NCI-H1930 (cell line): ENCODE data around the gene C19orf25.

Source experiments
- DNase-seq, 2 experiments: peaks; one replicate each; lab custom pipeline; 2025; lab: John Stamatoyannopoulos, UW

Gene C19orf25

DNA sequence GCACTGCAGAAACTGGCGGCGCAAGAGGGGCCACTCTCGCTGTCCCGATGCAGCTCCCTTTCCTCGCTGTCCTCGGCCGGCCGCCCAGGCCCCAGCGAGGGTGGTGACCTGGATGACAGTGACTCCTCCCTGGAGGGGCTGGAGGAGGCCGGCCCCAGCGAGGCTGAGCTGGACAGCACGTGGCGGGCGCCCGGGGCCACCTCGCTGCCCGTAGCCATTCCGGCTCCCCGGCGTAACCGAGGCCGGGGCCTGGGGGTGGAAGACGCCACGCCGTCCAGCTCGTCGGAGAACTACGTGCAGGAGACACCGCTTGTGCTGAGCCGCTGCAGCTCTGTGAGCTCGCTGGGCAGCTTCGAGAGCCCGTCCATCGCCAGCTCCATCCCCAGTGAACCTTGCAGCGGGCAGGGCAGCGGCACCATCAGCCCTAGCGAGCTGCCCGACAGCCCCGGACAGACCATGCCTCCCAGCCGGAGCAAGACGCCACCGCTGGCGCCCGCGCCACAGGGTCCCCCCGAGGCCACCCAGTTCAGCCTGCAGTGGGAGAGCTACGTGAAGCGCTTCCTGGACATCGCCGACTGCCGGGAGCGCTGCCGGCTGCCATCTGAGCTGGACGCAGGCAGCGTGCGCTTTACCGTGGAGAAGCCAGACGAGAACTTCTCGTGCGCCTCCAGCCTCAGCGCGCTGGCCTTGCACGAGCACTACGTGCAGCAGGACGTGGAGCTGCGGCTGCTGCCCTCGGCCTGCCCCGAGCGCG lies 12.4 kb downstream of the C19orf25 start:
- DNase-seq: no peak

DNA sequence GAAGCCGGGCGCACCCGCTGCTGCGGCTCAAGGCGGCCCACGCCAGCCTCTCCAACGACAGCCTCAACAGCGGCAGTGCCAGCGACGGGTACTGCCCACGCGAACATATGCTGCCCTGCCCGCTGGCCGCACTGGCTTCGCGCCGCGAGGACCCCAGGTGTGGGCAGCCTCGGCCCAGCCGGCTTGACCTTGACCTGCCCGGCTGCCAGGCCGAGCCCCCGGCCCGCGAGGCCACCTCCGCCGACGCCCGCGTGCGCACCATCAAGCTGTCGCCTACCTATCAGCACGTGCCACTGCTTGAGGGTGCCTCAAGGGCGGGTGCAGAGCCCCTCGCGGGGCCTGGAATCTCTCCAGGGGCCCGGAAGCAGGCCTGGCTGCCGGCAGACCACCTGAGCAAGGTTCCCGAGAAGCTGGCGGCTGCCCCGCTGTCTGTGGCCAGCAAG lies 13.0 kb downstream of the C19orf25 start:
- no peak for DNase-seq

DNA sequence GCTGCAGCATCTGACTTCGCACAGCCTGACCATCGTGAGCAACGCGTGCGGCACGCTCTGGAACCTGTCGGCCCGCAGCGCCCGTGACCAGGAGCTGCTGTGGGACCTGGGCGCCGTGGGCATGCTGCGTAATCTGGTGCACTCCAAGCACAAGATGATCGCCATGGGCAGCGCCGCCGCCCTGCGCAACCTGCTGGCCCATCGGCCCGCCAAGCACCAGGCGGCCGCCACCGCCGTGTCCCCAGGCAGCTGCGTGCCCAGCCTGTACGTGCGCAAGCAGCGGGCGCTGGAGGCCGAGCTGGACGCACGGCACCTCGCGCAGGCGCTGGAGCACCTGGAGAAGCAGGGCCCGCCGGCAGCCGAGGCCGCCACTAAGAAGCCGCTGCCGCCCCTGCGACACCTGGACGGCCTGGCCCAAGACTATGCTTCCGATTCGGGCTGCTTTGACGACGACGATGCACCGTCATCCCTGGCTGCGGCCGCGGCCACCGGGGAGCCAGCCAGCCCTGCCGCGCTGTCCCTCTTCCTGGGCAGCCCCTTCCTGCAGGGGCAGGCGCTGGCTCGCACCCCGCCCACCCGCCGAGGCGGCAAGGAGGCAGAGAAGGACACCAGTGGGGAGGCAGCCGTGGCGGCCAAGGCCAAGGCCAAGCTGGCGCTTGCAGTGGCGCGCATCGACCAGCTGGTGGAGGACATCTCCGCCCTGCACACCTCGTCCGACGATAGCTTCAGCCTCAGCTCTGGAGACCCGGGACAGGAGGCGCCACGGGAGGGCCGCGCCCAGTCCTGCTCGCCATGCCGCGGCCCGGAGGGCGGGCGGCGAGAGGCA lies 13.6 kb downstream of the C19orf25 start:
- no peak for DNase-seq

DNA sequence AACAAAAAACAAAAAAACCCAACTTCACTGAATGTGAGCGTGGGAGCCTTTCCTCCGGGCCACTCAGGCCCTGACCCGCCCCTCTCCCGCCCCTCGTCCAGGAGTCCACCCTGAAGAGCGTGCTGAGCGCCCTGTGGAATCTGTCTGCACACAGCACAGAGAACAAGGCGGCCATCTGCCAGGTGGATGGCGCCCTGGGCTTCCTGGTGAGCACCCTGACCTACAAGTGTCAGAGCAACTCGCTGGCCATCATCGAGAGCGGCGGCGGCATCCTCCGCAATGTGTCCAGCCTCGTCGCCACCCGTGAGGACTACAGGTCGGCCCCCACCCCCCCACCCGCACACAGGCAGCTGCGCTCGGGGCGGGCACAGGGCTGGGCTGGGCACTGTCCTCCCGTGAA lies 17.2 kb downstream of the C19orf25 start:
- no peak for DNase-seq

DNA sequence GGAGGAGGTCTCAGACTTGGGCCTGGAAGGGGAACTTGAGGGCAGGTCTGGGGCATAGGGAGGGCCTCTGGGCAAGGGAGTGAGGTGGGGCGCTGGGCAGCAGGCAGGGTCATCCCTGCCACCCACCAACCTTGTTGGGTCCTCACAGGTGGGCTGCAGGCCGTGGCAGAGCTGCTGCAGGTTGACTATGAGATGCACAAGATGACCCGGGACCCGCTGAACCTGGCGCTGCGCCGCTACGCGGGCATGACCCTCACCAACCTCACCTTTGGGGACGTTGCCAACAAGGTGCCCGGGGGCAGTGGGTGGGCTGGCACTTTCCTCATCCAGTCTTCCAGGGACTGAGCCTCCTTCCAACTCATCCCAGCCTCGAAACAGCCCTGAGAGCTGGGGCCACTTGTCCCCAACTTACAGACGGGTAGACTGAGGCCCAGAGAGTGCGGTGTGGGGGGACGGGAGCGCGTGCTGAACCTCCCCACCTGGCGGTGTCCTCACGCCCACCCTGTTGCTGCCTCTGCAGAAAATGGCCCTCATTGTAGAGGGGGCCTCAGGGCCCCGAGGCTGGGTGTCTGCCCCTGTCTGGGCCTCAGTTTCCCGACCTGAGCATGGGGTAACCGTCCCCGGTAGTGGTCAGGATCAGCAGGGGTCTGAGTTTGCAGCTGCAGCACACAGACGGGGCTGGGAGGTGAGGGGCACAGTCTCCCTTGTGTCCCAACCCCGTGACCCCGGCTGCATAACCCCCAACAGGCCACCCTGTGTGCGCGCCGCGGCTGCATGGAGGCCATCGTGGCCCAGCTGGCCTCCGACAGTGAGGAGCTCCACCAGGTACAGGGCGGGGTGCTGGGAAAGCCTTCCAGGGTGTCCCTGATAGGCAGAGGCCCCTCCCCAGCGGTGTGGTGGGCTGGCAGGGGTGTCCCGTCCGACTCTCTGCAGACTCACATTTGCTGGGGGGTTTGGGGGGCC lies 18.7 kb downstream of the C19orf25 start:
- no peak for DNase-seq

DNA sequence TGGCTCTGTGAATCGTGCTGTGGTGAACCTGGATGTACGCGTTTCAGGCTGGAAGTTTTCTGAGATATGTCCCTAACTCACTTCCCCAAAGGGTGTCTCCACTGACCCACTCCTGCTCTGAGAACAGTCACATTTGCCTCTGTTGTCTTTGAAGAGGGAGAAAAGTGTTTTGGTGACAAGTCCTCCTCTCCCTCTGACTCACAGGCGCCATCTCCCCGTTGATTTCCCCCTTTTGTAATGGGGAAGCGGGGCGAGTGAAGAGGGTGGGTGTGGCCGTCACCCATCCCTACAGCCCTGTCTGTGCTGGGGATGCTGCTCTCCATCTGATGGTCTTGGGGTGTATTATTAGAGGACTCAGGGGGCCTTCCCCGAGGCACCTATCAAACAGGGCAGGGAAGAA lies 19.5 kb downstream of the C19orf25 start:
- DNase-seq: no peak

DNA sequence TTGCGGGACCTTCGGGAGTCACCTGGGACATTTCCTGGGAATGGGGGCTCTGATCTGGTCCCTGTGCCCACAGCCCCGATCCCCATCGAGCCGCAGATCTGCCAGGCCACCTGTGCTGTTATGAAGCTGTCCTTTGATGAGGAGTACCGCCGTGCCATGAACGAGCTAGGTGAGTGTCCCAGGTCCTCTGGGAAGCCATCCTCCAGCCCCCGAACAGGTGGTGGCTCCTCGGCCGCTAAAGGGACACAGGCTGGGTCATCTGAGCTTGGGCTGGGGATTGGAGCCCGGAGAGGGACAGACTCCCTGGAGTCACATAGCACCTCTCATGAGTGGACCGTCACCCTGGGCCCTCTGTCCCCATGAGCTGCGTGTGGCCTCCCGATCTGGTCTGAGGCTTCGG lies 21.1 kb downstream of the C19orf25 start:
- DNase-seq: no peak

DNA sequence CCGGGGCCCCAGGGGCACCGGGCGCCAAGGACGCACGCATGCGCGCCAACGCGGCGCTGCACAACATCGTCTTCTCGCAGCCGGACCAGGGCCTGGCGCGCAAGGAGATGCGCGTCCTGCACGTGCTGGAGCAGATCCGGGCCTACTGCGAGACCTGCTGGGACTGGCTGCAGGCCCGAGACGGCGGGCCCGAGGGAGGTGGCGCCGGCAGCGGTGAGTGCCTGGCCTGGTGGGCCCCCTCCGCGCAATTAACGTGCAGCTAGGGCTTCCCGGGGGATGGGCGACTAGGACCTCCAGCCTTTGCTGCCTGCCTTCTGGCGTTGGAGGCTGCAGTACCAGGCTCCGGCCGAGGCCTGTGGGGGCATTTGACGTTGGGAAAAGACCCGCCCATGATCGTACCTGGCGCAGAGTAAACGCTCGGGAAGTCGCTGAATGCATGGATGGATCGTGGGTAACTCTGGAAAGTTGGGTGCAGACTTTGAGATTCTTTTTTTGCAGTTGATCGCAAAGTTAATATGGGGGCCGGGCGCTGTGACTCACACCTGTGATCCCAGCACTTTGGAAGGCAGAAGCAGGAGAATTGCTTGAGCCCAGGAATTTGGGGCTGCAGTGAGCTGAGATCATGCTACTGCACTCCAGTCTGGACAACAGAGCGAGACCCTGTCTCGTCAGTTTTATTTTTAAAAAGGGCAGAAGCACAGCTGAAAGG lies 21.8 kb downstream of the C19orf25 start:
- no peak for DNase-seq

DNA sequence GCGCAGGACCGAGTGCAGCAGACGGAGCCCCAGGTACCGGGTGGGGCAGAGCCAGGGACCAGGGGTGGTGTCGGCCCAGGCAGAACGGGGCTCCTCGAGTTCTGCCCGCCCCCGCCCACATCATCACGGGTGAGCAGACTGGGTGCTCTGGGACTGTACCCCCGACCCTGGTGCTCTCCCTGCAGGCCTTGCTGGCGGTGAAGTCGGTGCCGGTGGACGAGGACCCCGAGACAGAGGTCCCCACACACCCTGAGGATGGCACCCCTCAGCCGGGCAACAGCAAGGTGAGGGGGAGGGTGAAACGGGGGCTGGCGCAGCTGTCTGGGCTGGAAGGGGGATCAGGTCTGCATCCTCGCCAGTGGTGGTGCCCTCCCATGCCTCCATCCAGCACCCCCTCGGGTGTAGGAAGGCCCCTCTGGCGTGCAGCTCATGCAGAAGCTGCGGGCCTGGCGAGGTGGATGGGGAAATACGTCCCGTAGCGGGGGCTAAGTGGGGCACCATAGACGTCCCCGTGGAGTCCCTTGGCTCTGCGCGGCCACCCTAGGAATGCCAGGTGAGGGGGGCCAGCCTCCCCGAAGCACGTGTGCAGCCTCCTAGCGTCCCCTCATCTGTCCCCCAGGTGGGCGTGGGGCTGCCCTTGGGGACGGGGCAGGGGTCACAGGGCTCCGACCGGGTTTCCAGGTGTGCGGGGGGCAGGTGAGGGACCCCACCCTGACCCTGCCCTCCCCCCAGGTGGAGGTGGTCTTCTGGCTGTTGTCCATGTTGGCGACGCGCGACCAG lies 22.7 kb downstream of the C19orf25 start:
- DNase-seq: no peak

DNA sequence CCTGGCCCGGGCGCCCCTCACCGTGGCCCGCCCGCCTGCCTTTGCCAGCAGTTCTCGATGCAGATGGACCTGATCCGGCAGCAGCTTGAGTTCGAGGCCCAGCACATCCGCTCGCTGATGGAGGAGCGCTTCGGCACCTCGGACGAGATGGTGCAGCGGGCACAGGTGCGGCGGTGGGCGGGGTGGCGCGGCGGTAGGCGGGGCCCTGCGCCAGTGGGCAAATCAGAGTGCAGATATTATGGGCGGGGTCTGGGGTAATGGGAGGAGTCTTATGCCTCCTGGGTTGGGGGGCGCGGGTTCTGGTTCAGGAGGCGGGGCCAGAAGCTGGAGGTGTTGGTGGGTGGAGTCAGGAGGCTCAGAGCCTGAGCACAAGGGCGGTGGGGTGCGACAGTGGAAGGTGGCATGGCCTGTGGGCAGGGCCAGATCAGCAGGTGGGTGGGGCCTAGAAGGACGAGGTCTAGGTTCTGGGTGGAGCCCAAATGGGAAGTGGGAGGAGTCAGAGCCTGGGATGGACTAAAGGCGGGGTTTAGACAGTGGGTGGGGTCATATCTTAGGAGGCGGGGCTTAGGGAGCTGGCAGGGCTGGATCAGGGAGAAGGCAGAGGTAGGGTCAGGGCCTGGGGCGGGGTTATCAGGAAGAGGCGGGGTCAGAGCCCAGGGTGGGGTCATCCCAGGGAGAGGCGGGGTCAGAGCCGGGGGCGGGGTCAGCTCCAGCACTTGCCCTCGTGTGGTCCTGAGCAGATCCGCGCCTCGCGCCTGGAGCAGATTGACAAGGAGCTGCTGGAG lies 23.5 kb downstream of the C19orf25 start:
- peak in 1 of 2 experiments; percentile 20 for DNase-seq

DNA sequence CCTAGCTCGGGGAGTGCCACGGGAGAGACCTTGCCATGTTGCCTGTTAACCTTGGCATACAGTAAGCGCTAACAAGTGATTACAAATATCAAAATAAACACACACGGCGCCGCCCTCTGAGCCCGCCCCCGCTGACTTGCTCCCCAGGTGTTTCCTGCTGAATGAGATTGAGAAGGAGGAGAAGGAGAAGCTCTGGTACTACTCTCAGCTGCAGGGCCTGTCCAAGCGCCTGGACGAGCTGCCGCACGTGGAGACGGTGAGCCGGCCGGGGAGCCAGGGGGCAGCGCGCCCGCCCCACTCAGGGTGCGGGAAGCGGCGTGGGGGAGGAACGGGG lies 24.0 kb downstream of the C19orf25 start:
- no peak for DNase-seq

DNA sequence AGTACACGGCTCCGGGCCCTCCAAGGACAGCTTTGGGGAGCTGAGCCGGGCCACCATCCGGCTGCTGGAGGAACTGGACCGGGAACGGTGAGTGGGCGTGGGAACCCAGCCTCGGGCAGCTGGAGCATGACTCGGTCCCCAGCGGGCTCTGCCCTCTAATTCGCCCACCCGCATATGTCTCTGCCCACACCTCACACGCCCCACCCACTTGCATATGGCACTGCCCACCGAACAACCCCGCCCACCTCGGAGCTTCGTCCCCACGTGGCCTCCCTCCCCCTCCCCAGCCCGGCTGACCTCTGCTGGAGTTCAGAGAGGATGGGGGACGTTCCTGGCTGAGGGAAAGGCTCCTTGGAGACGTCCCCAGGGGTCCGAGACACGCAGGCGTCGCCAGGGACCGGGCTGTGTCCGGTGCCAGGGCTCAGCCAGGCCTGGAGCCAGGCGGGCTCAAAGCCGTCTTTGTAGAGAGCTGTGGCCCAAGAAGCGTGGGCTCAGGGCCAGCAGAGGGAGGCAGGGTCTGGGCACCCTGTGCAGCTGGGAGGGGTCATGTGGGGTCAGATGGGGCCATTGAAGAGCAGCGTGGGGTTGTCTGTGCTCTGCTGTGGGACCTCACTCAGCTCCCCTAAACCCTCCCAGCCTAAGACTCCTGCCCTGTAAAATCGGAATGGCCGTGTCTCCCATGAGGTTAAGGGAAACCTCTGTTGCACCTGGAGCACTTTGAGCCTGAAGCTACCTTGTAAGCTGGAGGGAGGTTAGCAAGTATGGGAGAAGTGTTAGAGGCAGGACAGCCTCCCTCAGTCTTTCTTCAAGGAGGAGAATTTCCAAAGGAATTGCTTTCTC lies 25.3 kb downstream of the C19orf25 start:
- no peak for DNase-seq

DNA sequence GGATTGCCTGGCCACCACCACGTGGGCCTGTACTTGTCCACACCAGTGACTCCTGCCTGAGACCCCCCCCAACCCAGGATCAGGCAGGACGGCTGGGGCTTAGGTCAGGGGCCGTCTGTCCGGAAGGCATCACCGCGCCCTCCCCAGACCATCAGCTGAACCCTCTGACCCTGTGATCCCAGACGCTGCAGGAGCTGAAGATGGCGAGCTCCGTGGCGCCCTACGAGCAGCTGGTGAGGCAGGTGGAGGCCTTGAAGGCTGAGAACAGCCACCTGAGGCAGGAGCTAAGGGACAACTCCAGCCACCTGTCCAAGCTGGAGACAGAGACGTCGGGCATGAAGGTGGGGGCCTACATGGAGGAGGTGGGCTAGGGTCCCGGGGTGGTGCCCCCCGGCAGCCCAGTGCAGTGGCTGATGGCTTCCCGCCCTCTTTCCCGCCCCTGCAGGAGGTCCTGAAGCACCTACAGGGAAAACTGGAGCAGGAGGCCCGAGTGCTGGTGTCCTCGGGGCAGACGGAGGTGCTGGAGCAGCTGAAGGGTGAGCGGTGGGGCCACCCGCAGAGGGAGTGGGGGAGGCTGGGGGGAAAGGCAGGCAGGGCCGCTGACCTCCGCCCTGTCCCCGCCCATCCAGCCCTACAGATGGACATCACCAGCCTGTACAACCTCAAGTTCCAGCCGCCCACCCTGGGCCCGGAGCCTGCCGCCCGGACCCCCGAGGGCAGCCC lies 26.1 kb downstream of the C19orf25 start:
- DNase-seq: no peak

DNA sequence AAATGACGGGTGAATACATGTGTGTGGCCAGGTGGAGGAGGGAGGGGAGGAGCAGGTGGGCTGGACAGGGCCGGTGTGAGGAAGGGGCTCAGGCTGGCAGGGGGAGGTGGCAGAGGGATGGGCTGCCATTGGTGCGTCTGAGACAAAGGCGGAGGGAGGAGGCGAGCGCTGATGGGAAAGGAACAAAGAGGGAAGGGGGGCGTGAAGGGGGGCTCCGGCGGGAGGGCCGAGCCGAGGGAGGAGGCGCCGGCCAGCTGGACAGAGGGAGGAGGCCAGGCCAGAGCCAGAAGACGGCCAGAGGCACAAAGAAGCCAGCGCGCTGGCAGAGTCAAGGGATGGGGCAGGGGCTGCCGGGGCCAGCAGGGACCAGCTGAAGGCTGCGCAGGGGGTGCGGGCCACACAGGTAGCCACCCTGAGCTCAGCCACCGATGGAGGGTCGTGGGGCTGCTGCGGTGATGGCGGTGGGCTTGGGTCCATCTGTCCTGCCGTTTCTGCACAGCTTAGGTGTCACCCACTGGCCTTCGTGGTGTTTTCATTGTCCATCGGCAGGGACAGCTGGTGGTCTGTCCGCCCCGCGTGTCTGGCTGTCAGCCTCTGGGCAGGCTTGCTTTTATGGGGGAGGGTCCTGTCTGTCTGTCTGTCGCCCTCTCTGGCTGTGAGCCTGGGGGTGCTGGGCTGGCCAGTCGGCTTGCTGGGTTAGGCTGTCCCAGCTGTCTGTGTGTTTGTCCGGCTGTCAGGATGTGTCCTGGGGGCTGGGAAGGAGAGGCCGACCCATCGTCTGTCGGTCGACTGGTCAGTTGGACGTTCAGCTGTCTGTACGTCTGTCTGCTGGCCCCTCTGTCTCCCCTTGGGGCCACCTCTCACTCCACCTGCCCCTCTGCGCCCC lies 26.9 kb downstream of the C19orf25 start:
- DNase-seq: no peak

DNA sequence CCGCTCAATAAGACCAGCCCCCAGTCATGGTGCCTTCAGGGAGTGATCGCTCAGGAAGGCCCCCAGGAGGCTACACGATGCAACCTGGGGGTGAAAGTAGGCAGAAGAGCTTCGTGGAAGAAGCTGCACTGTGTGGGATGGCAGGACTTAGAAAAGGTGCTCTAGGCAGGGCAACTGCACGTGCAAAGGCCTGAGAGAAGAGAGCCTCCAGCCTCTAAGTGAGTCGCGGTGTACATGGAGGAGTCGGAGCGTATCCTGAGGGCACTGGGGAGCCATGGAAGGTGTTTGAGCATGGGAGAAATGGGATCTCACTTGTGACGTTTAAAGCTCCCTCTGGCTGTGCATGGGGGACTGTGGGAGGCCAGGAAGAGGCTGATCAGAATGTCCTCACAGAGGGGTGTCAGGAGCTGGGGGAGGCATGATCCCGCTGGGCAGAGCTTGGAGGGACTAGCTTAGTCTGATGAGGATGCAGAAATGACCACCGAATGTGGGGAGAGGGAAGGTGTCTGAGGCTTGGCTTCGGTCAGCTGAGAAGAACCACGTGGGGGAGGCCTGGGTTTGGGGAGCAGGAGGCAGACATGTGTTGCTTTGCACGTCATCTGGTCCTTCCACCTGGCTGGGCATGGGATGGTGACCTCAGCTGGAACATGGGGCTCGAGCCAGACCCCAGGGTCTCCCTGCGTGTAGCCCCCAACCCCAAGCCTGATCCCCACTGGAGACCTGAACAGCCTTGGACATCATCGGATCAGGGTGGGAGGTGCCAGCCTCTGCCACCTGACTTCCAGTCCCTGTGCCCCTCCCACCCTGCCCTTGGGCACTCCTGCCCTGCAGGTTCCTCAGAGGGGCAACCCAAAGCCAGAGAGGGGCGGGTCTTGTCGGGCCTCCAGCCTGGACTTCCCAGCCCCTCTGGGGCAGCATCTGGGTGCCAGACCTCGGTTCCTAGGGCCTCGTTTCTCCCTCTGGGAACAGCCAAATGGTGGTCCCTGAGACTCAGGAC lies 28.0 kb downstream of the C19orf25 start:
- DNase-seq: no peak
